ENCODE measurements around the gene MAST2.

GRCh38 chr1:45846931-45847330, 43.5 kb downstream of the MAST2 start:
- TF ChIP-seq GLIS3 (CRISPR knock-in tag; IDR thresholded peaks at IDR 0.05) (no peak), ESRRG (CRISPR knock-in tag; IDR thresholded peaks at IDR 0.05) (no peak), ARNTL (CRISPR knock-in tag; IDR thresholded peaks at IDR 0.05; ENCODE audit: borderline replicate concordance, low read depth) (no peak), PATZ1 (CRISPR knock-in tag; IDR thresholded peaks at IDR 0.05; ENCODE audit: borderline replicate concordance) (no peak), TOX (CRISPR knock-in tag; IDR thresholded peaks at IDR 0.05; ENCODE audit: borderline replicate concordance) (no peak), TSHZ2 (CRISPR knock-in tag; IDR thresholded peaks at IDR 0.05) (no peak), TCF4 (CRISPR knock-in tag; IDR thresholded peaks at IDR 0.05; ENCODE audit: borderline replicate concordance) (no peak), ZFP3 (CRISPR knock-in tag; IDR thresholded peaks at IDR 0.05) (no peak)
- TF ChIP-seq, protein P1, sequence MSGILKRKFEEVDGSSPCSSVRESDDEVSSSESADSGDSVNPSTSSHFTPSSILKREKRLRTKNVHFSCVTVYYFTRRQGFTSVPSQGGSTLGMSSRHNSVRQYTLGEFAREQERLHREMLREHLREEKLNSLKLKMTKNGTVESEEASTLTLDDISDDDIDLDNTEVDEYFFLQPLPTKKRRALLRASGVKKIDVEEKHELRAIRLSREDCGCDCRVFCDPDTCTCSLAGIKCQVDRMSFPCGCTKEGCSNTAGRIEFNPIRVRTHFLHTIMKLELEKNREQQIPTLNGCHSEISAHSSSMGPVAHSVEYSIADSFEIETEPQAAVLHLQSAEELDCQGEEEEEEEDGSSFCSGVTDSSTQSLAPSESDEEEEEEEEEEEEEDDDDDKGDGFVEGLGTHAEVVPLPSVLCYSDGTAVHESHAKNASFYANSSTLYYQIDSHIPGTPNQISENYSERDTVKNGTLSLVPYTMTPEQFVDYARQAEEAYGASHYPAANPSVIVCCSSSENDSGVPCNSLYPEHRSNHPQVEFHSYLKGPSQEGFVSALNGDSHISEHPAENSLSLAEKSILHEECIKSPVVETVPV (CRISPR knock-in tag; IDR thresholded peaks at IDR 0.05) = no peak

Data from SK-N-SH treated with all-trans-retinoic acid at 6 μM for 48 hours (cell line).